Urothelium cell line (cell line): ENCODE data around the gene ASNSD1.
A peak's percentile ranks its signal among the peaks of the same experiment; 100 is the strongest.

Experiments
- DNase-seq: peaks from one replicate; pipeline ENCODE4 v3.0.0; 2011; ENCODE audit warnings: low spot score, mixed read lengths
- FAIRE-seq: peaks from 2 replicates; lab custom pipeline; 2011; peaks lifted over from hg19 to GRCh38; lab: Jason Lieb, UNC

ASNSD1 gene

GRCh38 chr2:189661148-189661956, at the start of gene ASNSD1:
ASNSD1 (plus strand) TSS chr2:189661459; CDS start chr2:189666133, 4,674 bp downstream.
- DNase-seq = peak; percentile 99
- peak; percentile 86 for FAIRE-seq

- no peak for FAIRE-seq
- no peak for DNase-seq
Measured at GRCh38 chr2:189613077-189613636, 48.1 kb upstream of the ASNSD1 start.

- DNase-seq (no peak), FAIRE-seq (no peak)
Measured at GRCh38 chr2:189613650-189614420, 47.4 kb upstream of the ASNSD1 start.

GRCh38 chr2:189614585-189614984, 46.7 kb upstream of the ASNSD1 start:
- DNase-seq (no peak), FAIRE-seq (no peak)

GRCh38 chr2:189618197-189618596, 43.1 kb upstream of the ASNSD1 start:
- FAIRE-seq (no peak), DNase-seq (no peak)

- DNase-seq (no peak), FAIRE-seq (no peak)
Measured at GRCh38 chr2:189621781-189622180, 39.5 kb upstream of the ASNSD1 start.

- no peak for FAIRE-seq
- DNase-seq = no peak
Measured at GRCh38 chr2:189623049-189623448, 38.2 kb upstream of the ASNSD1 start.

- DNase-seq (no peak), FAIRE-seq (no peak)
Measured at GRCh38 chr2:189624648-189625355, 36.5 kb upstream of the ASNSD1 start.

- DNase-seq (no peak), FAIRE-seq (no peak)
Measured at GRCh38 chr2:189625636-189626035, 35.6 kb upstream of the ASNSD1 start.

- no peak for FAIRE-seq
- no peak for DNase-seq
Measured at GRCh38 chr2:189627789-189628188, 33.5 kb upstream of the ASNSD1 start.

GRCh38 chr2:189628817-189629530, 32.3 kb upstream of the ASNSD1 start:
- FAIRE-seq = no peak
- no peak for DNase-seq

GRCh38 chr2:189629531-189630453, 31.5 kb upstream of the ASNSD1 start:
- FAIRE-seq = no peak
- DNase-seq = no peak

- DNase-seq (peak; percentile 42), FAIRE-seq (no peak)
Measured at GRCh38 chr2:189631849-189632248, 29.4 kb upstream of the ASNSD1 start.

- FAIRE-seq (no peak), DNase-seq (no peak)
Measured at GRCh38 chr2:189633392-189633811, 27.9 kb upstream of the ASNSD1 start.

- DNase-seq (no peak), FAIRE-seq (no peak)
Measured at GRCh38 chr2:189635353-189635752, 25.9 kb upstream of the ASNSD1 start.

- no peak for DNase-seq
- FAIRE-seq = no peak
Measured at GRCh38 chr2:189638301-189639006, 22.8 kb upstream of the ASNSD1 start.

- no peak for FAIRE-seq
- no peak for DNase-seq
Measured at GRCh38 chr2:189639007-189639609, 22.2 kb upstream of the ASNSD1 start.

GRCh38 chr2:189641002-189641401, 20.3 kb upstream of the ASNSD1 start:
- DNase-seq = no peak
- no peak for FAIRE-seq
